ENCODE measurements around the gene FNDC3B. TPM values are rescaled to one million over a fixed set of nuclear protein-coding genes. Genes with fewer than 3 reads are reported as not detected.

FNDC3B gene
- total RNA-seq, 1 donor from 2014 or later, result 9.3 TPM

DNA sequence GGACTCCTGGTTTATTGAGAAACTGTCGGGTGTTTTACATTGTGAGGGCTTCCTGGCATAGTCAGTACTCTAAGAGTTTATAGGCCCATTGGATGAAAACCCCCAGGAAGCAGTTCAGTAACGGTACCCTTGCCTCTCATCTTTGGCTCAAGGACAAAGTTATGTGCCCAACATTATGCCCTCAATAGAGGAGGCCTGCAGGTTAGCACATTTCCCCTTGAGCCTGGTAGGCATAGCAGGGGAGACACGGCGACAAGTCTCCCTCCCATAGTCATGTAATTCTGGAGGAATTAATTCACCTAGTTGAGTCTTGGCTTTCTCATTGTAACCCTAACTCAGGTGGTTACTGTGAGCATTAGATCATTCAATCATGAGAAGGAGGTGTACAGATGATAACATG is 348.4 kb downstream of the FNDC3B start:
- no peak overlapping the region for H3K27ac Mint-ChIP-seq
- intact Hi-C loops (cut with micrococcal nuclease), result no loop called here
- CTCF ChIA-PET, result no interaction called here
- no peak for DNase-seq
- H3K27me3 Mint-ChIP-seq, result no peaks in the 10 kb centered on the region
- H3K4me3 Mint-ChIP-seq, result no peak overlapping the region
- no peak for ATAC-seq (ENCODE audit: low read depth)
- no peaks in the 10 kb centered on the region for H3K9me3 Mint-ChIP-seq
- TF ChIP-seq, protein P1, sequence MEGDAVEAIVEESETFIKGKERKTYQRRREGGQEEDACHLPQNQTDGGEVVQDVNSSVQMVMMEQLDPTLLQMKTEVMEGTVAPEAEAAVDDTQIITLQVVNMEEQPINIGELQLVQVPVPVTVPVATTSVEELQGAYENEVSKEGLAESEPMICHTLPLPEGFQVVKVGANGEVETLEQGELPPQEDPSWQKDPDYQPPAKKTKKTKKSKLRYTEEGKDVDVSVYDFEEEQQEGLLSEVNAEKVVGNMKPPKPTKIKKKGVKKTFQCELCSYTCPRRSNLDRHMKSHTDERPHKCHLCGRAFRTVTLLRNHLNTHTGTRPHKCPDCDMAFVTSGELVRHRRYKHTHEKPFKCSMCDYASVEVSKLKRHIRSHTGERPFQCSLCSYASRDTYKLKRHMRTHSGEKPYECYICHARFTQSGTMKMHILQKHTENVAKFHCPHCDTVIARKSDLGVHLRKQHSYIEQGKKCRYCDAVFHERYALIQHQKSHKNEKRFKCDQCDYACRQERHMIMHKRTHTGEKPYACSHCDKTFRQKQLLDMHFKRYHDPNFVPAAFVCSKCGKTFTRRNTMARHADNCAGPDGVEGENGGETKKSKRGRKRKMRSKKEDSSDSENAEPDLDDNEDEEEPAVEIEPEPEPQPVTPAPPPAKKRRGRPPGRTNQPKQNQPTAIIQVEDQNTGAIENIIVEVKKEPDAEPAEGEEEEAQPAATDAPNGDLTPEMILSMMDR (IDR thresholded peaks at IDR 0.05), result no peak
- no peaks in the 10 kb centered on the region for H3K36me3 Mint-ChIP-seq (ENCODE audit: low read depth)
- H3K4me1 Mint-ChIP-seq, result no peaks in the 10 kb centered on the region
- POLR2A ChIA-PET, result no interaction called here

DNA sequence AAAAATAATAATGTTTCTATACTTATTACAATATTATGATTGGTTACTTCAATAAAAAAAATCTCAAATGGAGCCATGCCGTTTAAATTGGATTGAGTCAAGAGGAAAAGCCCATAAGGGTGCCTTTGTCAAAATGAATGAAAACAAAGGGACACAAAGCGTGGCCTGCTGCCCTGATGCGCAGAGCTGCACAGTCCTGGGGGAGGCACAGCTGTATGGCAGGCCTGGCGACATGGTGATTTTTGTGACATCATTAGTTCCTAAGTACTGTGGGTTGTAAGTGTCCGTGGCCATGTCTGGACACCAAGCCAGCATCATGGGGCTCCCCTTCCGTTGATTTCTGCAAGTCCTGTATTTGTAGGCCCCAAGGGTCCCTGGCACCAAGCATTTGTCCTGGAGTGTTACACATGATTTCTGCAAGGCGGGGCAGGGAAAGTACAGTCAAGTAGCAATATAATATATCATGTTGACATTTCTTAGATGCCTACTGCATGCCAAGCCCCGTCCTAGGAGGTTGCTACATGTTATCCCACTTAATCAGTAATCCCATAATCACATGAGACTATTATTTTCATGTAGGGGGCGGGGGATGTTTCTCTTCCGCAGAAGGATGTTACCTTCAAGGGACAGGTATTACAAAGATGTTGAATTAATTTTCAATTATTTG is 349.2 kb downstream of the FNDC3B start:
- intact Hi-C loops (cut with micrococcal nuclease), result no loop called here
- Mint-ChIP-seq H3K4me1 (no peaks in the 10 kb centered on the region), H3K27ac (no peak overlapping the region), H3K4me3 (no peak overlapping the region), H3K9me3 (peaks cover 3% of the 10 kb centered on the region), H3K27me3 (no peaks in the 10 kb centered on the region), H3K36me3 (ENCODE audit: low read depth) (no peaks in the 10 kb centered on the region)
- POLR2A ChIA-PET, result no interaction called here
- ATAC-seq (ENCODE audit: low read depth) (no peak), DNase-seq (no peak)
- TF ChIP-seq, protein P1 (IDR thresholded peaks at IDR 0.05), result no peak
- CTCF ChIA-PET, result no interaction called here

DNA sequence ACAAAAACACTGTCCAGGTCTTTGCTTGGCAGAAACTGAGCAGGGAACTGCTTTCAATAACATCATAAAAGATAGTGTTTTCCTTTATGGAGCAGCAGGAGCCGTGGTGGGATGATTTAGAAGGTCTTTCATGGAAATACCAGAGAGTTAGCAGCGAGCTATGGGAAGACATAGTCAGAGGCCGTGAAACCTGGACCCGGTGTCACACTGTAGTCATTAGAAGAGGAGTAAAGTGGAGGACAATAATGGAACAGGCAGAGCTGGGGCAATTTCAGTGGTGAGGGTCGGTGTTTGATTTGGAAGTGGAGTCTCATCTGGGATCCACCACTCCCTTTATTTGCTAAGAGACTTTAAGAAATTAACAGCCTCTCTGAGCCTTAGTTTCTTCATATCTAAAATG is 351.4 kb downstream of the FNDC3B start:
- Mint-ChIP-seq H3K27me3 (no peaks in the 10 kb centered on the region), H3K36me3 (ENCODE audit: low read depth) (no peaks in the 10 kb centered on the region), H3K27ac (no peak overlapping the region), H3K9me3 (peaks cover 4% of the 10 kb centered on the region), H3K4me1 (no peaks in the 10 kb centered on the region), H3K4me3 (no peak overlapping the region)
- intact Hi-C loops (cut with micrococcal nuclease), result no loop called here
- TF ChIP-seq, protein P1 (IDR thresholded peaks at IDR 0.05), result no peak
- DNase-seq, result no peak
- no peak for ATAC-seq (ENCODE audit: low read depth)
- POLR2A ChIA-PET, result no interaction called here
- CTCF ChIA-PET, result no interaction called here

DNA sequence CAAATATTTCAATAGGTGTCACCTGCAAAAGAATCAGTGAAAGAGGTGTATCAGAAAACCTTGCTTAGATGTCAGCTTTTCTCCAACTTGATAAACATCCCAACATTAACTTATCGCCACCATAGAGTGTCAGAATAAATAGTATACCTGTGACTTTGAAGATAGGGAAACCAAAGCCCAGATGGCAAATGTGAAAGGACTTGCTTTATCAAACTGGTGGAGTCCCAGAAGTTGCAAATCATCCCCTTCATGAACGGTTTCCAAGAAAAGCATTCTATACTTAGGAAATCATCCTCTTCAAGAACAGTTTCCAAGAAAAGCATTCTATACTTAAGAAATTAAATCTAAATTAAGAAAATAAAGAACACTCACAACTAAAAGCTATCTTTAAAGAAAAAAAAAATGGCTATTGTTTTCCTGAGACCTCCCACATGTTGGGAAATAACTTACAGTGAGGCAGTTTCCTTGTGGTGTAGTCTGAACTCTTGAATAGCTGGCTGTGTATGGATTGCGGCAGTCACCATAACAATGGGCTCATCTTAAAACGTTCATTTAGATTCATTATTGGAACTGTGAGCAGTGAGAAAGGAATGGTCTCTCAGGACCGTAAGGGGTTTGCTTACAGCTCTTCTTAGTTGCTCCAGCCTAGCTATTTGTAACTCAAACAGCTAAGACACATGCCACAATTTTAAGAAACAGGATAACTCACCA is 352.4 kb downstream of the FNDC3B start:
- Mint-ChIP-seq H3K27ac (no peak overlapping the region), H3K9me3 (peaks cover 4% of the 10 kb centered on the region), H3K27me3 (no peaks in the 10 kb centered on the region), H3K4me3 (no peak overlapping the region), H3K4me1 (no peaks in the 10 kb centered on the region), H3K36me3 (ENCODE audit: low read depth) (no peaks in the 10 kb centered on the region)
- CTCF ChIA-PET, result no interaction called here
- intact Hi-C loops (cut with micrococcal nuclease), result no loop called here
- DNase-seq, result no peak
- no peak for ATAC-seq (ENCODE audit: low read depth)
- POLR2A ChIA-PET, result no interaction called here
- TF ChIP-seq, protein P1 (IDR thresholded peaks at IDR 0.05), result no peak

DNA sequence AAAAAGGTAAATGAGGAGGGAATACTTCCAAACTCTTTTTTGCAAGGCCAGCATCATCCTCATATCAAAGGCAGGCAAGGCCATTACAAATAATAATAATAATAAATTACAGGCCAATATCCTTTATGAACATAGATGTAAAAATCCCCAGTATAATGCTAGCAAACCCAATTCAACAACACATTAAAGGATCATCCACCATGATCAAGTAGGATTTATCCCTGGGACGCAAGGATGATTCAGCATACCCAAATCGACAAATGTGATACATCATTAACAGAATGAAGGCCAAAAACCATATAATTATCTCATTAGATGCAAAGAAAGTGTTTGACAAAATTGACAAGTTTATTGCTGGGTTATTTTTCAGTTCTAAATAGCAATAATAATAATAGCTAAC is 355.3 kb downstream of the FNDC3B start:
- ChIA-PET POLR2A (no interaction called here), CTCF (no interaction called here)
- no peak overlapping the region for H3K4me3 Mint-ChIP-seq

More for the DNA sequence above, 355.3 kb downstream of the FNDC3B start:
- Mint-ChIP-seq H3K27ac (no peak overlapping the region), H3K36me3 (ENCODE audit: low read depth) (no peaks in the 10 kb centered on the region), H3K9me3 (peaks cover 4% of the 10 kb centered on the region), H3K4me1 (no peaks in the 10 kb centered on the region), H3K27me3 (no peaks in the 10 kb centered on the region)
- no peak for ATAC-seq (ENCODE audit: low read depth)
- intact Hi-C loops (cut with micrococcal nuclease), result no loop called here
- TF ChIP-seq, protein P1 (IDR thresholded peaks at IDR 0.05), result no peak
- no peak for DNase-seq
